ENCODE data around the gene FRAS1. TPM values are rescaled to one million over a fixed set of nuclear protein-coding genes. Genes with fewer than 3 reads are reported as not detected.
"Not testable (repeated sequence)": the region's sequence is repeated elsewhere in the genome, so short reads cannot be mapped to it uniquely, and the experiment has no call there.

Gene FRAS1
- total and polyA plus RNA-seq, 3 experiments from 2014 or later, result not detected

GRCh38 chr4:78297116-78297800 lies 240.1 kb downstream of the FRAS1 start:
- peaks cover 0 to 3% (median 0%) of the 10 kb centered on the region in 5 donors for H3K9me3 Mint-ChIP-seq
- no peak overlapping the region for H3K4me3 ChIP-seq (ENCODE audit: low read length)
- H3K27ac Mint-ChIP-seq, result no peak overlapping the region
- no peak for DNase-seq
- no peaks in the 10 kb centered on the region for H3K4me1 ChIP-seq (ENCODE audit: insufficient read depth, low read length)
- ChIA-PET POLR2A (no interaction called here), CTCF (no interaction called here)
- no peaks in the 10 kb centered on the region for H3K27me3 ChIP-seq (ENCODE audit: insufficient read depth, low read length, poor library complexity, severe bottlenecking)
- H3K4me3 Mint-ChIP-seq, result no peak overlapping the region
- peaks cover 1 to 15% of the 10 kb centered on the region in 2 donors for H3K27me3 Mint-ChIP-seq
- no peak overlapping the region for H3K27ac ChIP-seq (ENCODE audit: low read depth, low read length)
- H3K9me3 ChIP-seq (ENCODE audit: low read length), result no peaks in the 10 kb centered on the region
- no peaks in the 10 kb centered on the region for H3K4me1 Mint-ChIP-seq
- no peaks in the 10 kb centered on the region for H3K36me3 ChIP-seq (ENCODE audit: insufficient read depth, low read length)
- H3K36me3 Mint-ChIP-seq, result no peaks in the 10 kb centered on the region

GRCh38 chr4:78298618-78299017 lies 241.5 kb downstream of the FRAS1 start:
- no peaks in the 10 kb centered on the region for H3K36me3 ChIP-seq (ENCODE audit: insufficient read depth, low read length)
- H3K4me1 Mint-ChIP-seq, result no peaks in the 10 kb centered on the region
- POLR2A ChIA-PET, result no interaction called here
- no peak for DNase-seq
- H3K36me3 Mint-ChIP-seq, result no peaks in the 10 kb centered on the region
- no peak overlapping the region for H3K27ac ChIP-seq (ENCODE audit: low read depth, low read length)
- H3K4me3 ChIP-seq (ENCODE audit: low read length), result no peak overlapping the region
- H3K9me3 ChIP-seq (ENCODE audit: low read length), result no peaks in the 10 kb centered on the region
- CTCF ChIA-PET, result interaction anchor here (0.6 kb wide), 1 partner anchor 72 kb away, joined by 3 read pairs; no protein-coding TSS in a partner anchor
- no peak overlapping the region for H3K27ac Mint-ChIP-seq
- no peaks in the 10 kb centered on the region for H3K27me3 ChIP-seq (ENCODE audit: insufficient read depth, low read length, poor library complexity, severe bottlenecking)
- no peaks in the 10 kb centered on the region for H3K4me1 ChIP-seq (ENCODE audit: insufficient read depth, low read length)
- H3K9me3 Mint-ChIP-seq, result peaks cover 0 to 3% (median 0%) of the 10 kb centered on the region in 5 donors
- peaks cover 1 to 15% of the 10 kb centered on the region in 2 donors for H3K27me3 Mint-ChIP-seq
- H3K4me3 Mint-ChIP-seq, result no peak overlapping the region

GRCh38 chr4:78299565-78299972 lies 242.4 kb downstream of the FRAS1 start:
- H3K27ac ChIP-seq (ENCODE audit: low read depth, low read length), result no peak overlapping the region
- H3K9me3 ChIP-seq (ENCODE audit: low read length), result no peaks in the 10 kb centered on the region
- Mint-ChIP-seq H3K4me3 (no peak overlapping the region), H3K9me3 (peaks cover 0 to 3% (median 0%) of the 10 kb centered on the region in 5 donors), H3K27me3 (peaks cover 1 to 15% of the 10 kb centered on the region in 2 donors), H3K36me3 (no peaks in the 10 kb centered on the region), H3K27ac (no peak overlapping the region), H3K4me1 (no peaks in the 10 kb centered on the region)
- DNase-seq, result no peak
- no peaks in the 10 kb centered on the region for H3K36me3 ChIP-seq (ENCODE audit: insufficient read depth, low read length)
- ChIA-PET CTCF (no interaction called here), POLR2A (no interaction called here)
- no peaks in the 10 kb centered on the region for H3K4me1 ChIP-seq (ENCODE audit: insufficient read depth, low read length)
- no peaks in the 10 kb centered on the region for H3K27me3 ChIP-seq (ENCODE audit: insufficient read depth, low read length, poor library complexity, severe bottlenecking)
- no peak overlapping the region for H3K4me3 ChIP-seq (ENCODE audit: low read length)

GRCh38 chr4:78307263-78307662 lies 250.1 kb downstream of the FRAS1 start:
- H3K36me3 Mint-ChIP-seq; POLR2A ChIA-PET; H3K4me3 ChIP-seq (ENCODE audit: low read length); H3K4me1 Mint-ChIP-seq; H3K9me3 ChIP-seq (ENCODE audit: low read length); DNase-seq; H3K27me3 ChIP-seq (ENCODE audit: insufficient read depth, low read length, poor library complexity, severe bottlenecking); H3K27me3 Mint-ChIP-seq; H3K9me3 Mint-ChIP-seq; H3K36me3 ChIP-seq (ENCODE audit: insufficient read depth, low read length); CTCF ChIA-PET; H3K4me3 Mint-ChIP-seq; H3K27ac Mint-ChIP-seq; H3K27ac ChIP-seq (ENCODE audit: low read depth, low read length); H3K4me1 ChIP-seq (ENCODE audit: insufficient read depth, low read length): not testable (repeated sequence)

GRCh38 chr4:78308517-78308916 lies 251.4 kb downstream of the FRAS1 start:
- H3K27me3 Mint-ChIP-seq, result peaks cover 1 to 8% of the 10 kb centered on the region in 2 donors
- no peaks in the 10 kb centered on the region for H3K4me1 Mint-ChIP-seq
- no peak for DNase-seq
- ChIA-PET CTCF (no interaction called here), POLR2A (no interaction called here)
- H3K4me3 Mint-ChIP-seq, result no peak overlapping the region
- no peaks in the 10 kb centered on the region for H3K36me3 Mint-ChIP-seq
- no peaks in the 10 kb centered on the region for H3K27me3 ChIP-seq (ENCODE audit: insufficient read depth, low read length, poor library complexity, severe bottlenecking)
- H3K4me1 ChIP-seq (ENCODE audit: insufficient read depth, low read length), result no peaks in the 10 kb centered on the region
- H3K27ac ChIP-seq (ENCODE audit: low read depth, low read length), result no peak overlapping the region
- no peaks in the 10 kb centered on the region for H3K36me3 ChIP-seq (ENCODE audit: insufficient read depth, low read length)
- no peak overlapping the region for H3K4me3 ChIP-seq (ENCODE audit: low read length)
- H3K27ac Mint-ChIP-seq, result no peak overlapping the region
- peaks cover 0 to 5% (median 1%) of the 10 kb centered on the region in 5 donors for H3K9me3 Mint-ChIP-seq
- no peaks in the 10 kb centered on the region for H3K9me3 ChIP-seq (ENCODE audit: low read length)

- Histone ChIP-seq H3K27me3 (ENCODE audit: insufficient read depth, low read length, poor library complexity, severe bottlenecking) (no peaks in the 10 kb centered on the region), H3K9me3 (ENCODE audit: low read length) (no peaks in the 10 kb centered on the region), H3K36me3 (ENCODE audit: insufficient read depth, low read length) (no peaks in the 10 kb centered on the region), H3K27ac (ENCODE audit: low read depth, low read length) (no peak overlapping the region), H3K4me3 (ENCODE audit: low read length) (no peak overlapping the region), H3K4me1 (ENCODE audit: insufficient read depth, low read length) (no peaks in the 10 kb centered on the region)
- H3K27me3 Mint-ChIP-seq, result peaks cover 3 to 8% of the 10 kb centered on the region in 2 donors
- DNase-seq, result no peak
- no peak overlapping the region for H3K4me3 Mint-ChIP-seq
- H3K36me3 Mint-ChIP-seq, result no peaks in the 10 kb centered on the region
- H3K27ac Mint-ChIP-seq, result no peak overlapping the region
- no peaks in the 10 kb centered on the region for H3K4me1 Mint-ChIP-seq
- H3K9me3 Mint-ChIP-seq, result peaks cover 0 to 5% (median 1%) of the 10 kb centered on the region in 5 donors
- CTCF ChIA-PET, result no interaction called here
- POLR2A ChIA-PET, result no interaction called here
Measured at GRCh38 chr4:78309352-78309751, 252.2 kb downstream of the FRAS1 start.

- Mint-ChIP-seq H3K27ac (no peak overlapping the region), H3K27me3 (peaks cover 3 to 8% of the 10 kb centered on the region in 2 donors), H3K4me1 (no peaks in the 10 kb centered on the region), H3K9me3 (peaks cover 0 to 5% (median 1%) of the 10 kb centered on the region in 5 donors), H3K4me3 (no peak overlapping the region), H3K36me3 (no peaks in the 10 kb centered on the region)
- CTCF ChIA-PET, result no interaction called here
- Histone ChIP-seq H3K27ac (ENCODE audit: low read depth, low read length) (no peak overlapping the region), H3K9me3 (ENCODE audit: low read length) (no peaks in the 10 kb centered on the region), H3K36me3 (ENCODE audit: insufficient read depth, low read length) (no peaks in the 10 kb centered on the region), H3K4me3 (ENCODE audit: low read length) (no peak overlapping the region), H3K27me3 (ENCODE audit: insufficient read depth, low read length, poor library complexity, severe bottlenecking) (no peaks in the 10 kb centered on the region), H3K4me1 (ENCODE audit: insufficient read depth, low read length) (no peaks in the 10 kb centered on the region)
- POLR2A ChIA-PET, result no interaction called here
- no peak for DNase-seq
Measured at GRCh38 chr4:78310007-78310739, 253.1 kb downstream of the FRAS1 start.

GRCh38 chr4:78310740-78311115 lies 253.6 kb downstream of the FRAS1 start:
- Histone ChIP-seq H3K4me3 (ENCODE audit: low read length) (no peak overlapping the region), H3K9me3 (ENCODE audit: low read length) (no peaks in the 10 kb centered on the region), H3K4me1 (ENCODE audit: insufficient read depth, low read length) (no peaks in the 10 kb centered on the region), H3K36me3 (ENCODE audit: insufficient read depth, low read length) (no peaks in the 10 kb centered on the region), H3K27ac (ENCODE audit: low read depth, low read length) (no peak overlapping the region), H3K27me3 (ENCODE audit: insufficient read depth, low read length, poor library complexity, severe bottlenecking) (no peaks in the 10 kb centered on the region)
- Mint-ChIP-seq H3K36me3 (no peaks in the 10 kb centered on the region), H3K4me3 (no peak overlapping the region), H3K27me3 (peaks cover 3 to 8% of the 10 kb centered on the region in 2 donors), H3K27ac (no peak overlapping the region), H3K9me3 (peaks cover 0 to 5% (median 1%) of the 10 kb centered on the region in 5 donors), H3K4me1 (no peaks in the 10 kb centered on the region)
- CTCF ChIA-PET, result no interaction called here
- POLR2A ChIA-PET, result no interaction called here
- no peak for DNase-seq
